ENCODE results near the gene FIZ1.
"Not testable (repeated sequence)": the region's sequence is repeated elsewhere in the genome, so short reads cannot be mapped to it uniquely, and the experiment has no call there.

The FIZ1 gene

DNA sequence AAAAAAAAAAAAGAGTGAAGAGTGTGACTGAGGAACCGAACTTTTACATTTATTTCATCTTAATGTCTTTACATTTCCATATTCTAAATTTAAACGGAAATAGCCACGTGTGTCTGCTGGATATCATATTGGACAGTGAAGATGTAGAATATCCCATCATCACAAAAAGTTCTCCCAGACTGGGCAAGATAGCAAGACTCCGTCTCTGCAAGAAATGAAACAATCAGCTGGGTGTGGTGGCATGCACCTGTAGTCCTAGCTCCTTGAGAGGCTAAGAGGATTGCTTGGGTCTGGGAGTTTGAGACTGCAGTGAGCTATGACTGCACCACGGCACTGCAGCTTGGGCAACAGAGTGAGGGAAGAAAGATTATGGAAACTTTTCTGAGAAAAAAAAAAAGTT, 22.6 kb downstream of the FIZ1 start:
- DNase-seq (ENCODE audit: low read depth in 2 of 2) = no peak

DNA sequence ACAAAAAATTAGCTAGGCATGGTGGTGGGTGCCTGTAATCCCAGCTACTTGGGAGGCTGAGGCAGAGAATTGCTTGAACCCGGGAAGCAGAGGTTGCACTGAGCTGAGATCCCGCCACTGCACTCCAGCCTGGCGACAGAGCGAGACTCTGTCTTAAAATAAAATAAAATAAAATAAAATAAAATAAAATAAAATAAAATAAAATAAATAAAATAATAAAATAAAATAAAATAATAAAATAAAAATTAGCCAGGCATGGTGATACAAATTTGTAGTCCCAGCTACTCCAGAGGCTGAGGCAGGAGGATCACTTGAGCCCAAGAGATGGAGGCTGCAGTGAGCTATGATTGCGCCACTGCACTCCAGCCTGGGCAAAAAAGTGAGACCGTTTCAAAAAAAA, 25.4 kb downstream of the FIZ1 start:
- DNase-seq (ENCODE audit: low read depth in 2 of 2) = not testable (repeated sequence)

DNA sequence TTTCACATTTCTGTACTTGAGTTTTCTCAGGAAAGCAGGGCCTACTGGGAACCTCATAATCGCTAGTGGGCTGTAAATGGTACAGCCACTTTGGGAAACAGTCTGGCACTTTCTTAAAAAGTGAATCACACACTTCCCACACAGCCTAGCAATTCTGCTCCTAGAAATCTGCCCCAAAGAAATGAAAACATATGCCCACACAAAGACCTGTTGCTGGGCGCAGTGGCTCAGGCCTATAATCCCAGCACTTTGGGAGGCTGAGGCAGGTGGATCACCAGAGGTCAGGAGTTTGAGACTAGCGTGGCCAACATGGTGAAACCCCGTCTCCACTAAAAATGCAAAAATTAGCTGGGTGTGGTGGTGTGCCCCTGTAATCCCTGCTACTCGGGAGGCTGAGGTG, 29.8 kb downstream of the FIZ1 start:
- DNase-seq (ENCODE audit: low read depth in 2 of 2) = not testable (repeated sequence)

DNA sequence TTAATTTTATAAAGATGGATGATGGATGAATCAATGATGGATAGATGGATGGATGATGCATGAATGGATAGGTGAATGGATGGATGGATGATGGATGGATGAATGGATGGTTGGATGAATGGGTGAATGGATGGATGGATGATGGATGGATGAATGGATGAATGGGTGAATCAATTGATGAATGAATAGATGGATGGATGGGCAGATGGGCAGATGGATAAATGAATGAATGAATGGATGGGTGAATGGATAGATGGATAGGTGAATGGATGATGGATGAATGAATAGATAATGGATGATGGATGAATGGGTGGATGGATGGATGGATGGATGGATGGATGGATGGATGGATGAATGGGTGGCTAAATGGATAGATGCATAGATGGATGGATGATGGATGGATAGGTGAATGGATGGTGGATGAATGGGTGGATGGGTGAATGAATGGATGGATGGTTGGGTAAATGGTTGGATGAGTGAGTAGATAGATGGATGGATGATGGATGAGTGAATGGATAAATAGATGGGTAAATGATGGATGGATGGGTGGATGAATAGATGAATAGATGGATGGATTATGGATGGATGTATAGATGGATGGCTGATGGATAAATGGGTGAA, 31.5 kb downstream of the FIZ1 start:
- no peak for DNase-seq (ENCODE audit: low read depth in 2 of 2)

DNA sequence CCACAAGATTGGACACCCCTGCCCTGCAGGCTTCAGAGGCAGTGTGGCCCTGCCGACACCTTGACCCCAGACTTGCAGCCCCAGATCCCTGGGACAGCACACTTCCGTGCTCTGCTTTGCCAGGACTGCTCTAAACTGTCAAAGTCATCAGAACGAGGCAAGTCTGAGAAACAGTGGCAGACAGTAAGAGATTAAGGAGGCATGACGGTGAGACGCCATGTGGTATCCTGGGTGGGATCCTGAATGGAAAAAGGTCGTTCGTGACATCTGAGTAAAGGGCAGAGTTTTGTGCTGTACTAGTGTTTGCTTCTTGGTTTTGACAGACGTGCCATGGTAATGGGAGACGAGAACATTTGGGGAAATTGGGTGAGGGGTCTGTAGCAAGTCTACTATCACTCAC, 32.5 kb downstream of the FIZ1 start:
- DNase-seq (ENCODE audit: low read depth in 2 of 2) = no peak

DNA sequence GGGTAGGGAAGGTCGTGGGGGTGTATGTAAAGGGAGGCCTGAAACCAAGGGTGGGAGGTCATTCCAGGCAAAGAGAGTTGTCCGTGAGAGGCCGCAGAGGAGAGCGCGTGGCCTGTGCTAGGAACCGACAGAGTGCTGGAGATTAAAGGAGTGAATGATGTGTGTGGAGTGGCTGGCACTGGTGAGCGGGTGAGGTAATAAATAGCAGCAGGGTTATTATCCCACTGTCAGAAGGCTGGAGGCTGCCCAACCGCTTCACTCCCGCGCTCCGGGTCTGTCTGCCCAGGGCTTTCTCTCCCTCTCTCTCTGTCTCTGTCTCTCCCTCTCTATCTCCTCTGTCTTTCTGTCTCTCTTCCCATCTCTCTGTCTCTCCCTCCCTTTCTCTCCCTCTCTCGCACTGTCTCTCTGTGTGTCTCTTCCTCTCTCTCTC, 36.0 kb downstream of the FIZ1 start:
- no peak for DNase-seq (ENCODE audit: low read depth in 2 of 2)

DNA sequence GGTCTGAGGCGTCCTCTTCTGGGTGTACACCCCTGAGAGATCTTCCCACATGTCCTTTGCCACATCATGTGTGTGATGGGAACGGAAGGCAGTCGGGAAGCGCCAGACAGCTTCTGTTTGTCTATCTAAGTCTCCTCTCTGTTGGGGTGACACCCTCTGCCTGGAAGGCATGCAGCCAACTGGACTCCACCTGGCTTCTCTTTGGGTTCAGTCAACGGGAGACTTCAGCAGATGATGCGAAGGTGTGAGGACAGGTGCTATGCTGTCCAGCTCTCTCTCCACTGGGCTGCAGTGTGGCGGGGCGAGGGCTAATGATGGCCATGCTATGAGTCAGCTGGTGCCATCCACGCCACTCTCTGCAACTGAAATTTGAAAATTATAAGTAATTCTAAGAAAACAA, 39.6 kb downstream of the FIZ1 start:
- DNase-seq (ENCODE audit: low read depth in 2 of 2) = no peak

DNA sequence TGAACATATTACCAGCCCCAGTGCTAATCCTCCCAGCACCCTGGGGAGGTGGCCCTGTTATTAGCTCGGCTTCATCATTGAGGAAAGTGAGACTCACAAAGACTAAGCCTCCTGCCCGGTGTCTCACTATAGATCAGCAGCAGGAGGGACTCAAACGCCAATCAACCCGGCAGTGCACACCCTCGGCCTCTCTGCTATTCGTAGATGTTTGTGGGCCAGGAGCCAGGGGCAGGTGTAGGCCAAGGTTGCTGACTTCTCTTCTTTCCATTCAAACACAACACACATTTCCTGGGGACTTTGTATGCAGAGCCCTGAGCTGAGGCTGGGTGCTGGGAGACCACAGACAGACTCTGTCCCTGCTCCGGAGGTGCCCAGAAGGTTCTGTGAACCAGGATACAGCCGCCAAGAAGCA, 44.6 kb downstream of the FIZ1 start:
- no peak for DNase-seq (ENCODE audit: low read depth in 2 of 2)

DNA sequence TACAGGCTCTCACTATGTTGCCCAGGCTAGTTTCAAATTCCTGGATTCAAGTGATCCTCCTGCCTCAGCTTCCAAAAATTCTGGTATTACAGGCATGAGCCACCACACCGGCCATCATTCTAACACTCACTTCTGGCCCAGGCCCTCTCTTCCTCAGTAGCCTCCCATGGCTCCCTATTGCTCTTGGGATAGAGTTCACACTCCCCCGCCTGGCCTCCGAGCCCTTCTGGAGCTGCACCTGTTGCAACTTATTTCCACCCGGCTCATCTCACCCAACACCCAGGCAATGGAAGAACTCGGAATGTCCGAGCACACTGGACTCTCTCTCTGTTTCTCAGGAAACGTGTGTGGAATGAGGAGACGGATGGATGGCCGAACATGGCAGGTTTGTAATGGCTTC, 45.0 kb downstream of the FIZ1 start:
- DNase-seq (ENCODE audit: low read depth in 2 of 2) = no peak

DNA sequence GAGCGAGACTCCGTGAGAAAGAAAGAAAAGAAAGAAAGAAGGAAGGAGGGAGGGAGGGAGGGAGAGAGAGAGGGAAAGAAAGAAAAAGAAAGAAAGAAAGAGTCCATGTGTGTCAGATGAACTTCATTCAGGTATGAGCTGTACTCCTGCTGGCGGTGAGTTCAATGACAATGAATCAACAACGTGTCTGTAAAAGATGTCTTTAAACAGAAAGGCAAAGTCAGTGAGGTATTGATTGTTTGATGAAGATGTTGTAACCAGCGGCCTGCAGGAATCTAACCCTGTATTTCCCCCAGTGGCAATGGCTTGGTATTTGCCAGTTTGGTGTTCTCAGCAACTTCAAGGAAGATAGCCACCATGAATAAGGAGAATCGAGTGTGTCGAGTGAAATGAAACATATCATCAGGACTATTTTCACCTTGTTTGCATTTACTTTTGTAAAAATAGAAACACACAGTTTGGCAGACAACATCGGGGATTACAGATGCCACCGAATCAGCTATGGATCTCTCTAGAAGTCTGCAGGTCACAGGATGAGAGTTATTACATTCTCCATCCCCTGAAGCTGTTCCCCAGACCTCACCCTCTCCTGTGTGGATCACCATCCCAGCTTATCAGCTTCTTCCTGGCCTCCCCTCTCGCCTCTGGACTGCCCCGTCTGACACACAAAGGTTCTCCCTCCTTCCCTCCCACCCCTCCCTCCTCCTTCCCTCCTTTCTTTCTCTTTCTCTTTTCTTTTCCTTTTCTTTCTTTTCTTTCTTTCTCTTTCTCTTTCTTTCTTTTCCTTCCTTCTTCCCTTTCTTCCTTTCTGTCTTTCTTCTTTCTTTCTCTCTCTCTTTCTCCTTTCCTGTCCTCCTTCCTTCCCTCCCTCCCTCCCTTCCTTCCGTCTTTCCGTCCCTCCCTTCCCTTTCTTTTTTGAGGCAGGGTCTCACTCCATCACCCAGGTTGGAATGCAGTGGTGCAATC, 45.8 kb downstream of the FIZ1 start:
- no peak for DNase-seq (ENCODE audit: low read depth in 2 of 2)

DNA sequence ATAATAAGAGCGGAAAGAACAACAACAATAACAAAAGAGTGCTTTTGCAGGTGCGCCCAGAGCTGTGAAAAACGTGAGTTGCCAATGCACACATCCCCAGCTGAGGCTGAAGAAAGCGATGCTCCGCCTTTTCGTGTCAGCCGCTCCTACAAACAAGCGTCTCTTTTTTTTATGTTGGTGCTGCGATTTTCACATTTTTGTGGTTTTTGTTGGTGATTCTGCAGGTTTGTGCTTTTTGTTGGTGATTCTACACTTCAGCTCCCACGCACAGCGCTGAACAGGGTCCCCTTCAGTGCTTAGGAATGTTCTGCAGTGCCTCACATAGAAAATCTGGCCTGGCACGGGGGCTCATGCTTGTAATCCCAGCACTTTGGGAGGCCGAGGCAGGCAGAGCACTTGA, 46.7 kb downstream of the FIZ1 start:
- no peak for DNase-seq (ENCODE audit: low read depth in 2 of 2)

DNA sequence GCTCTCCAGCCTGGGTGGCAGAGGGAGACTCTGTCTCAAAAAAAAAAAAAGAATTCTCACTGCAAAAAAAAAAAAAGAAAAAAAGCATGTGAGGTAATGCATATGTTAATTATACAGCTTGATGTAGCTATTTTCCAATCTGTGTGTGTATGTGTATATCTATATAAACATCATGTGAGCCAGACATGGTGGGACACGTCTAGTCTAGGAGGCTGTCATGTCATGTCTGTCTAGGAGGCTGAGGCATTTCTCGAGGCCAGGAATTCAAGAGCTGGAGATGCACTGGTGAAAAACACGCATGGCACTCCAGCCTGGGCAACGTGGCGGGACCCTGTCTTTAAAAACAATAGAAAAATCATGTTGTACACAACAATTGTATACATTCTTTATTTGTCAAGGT, 47.1 kb downstream of the FIZ1 start:
- DNase-seq (ENCODE audit: low read depth in 2 of 2) = no peak

DNA sequence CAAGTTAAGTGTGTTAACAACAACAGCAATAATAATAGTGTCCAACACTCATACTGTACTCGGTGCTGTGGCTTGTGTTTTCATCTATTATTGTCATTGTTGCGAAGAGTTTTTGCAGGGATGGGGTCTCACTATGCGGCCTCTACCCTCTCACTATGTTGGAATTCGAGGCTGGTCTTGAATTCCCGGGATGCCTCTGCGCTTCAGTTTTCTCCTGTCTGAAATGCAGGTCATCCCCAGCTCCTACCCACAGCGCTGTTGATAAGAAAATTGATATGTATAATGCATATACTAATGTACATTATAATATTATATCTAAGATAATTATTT, 49.0 kb downstream of the FIZ1 start:
- DNase-seq (ENCODE audit: low read depth in 2 of 2) = no peak

DNA sequence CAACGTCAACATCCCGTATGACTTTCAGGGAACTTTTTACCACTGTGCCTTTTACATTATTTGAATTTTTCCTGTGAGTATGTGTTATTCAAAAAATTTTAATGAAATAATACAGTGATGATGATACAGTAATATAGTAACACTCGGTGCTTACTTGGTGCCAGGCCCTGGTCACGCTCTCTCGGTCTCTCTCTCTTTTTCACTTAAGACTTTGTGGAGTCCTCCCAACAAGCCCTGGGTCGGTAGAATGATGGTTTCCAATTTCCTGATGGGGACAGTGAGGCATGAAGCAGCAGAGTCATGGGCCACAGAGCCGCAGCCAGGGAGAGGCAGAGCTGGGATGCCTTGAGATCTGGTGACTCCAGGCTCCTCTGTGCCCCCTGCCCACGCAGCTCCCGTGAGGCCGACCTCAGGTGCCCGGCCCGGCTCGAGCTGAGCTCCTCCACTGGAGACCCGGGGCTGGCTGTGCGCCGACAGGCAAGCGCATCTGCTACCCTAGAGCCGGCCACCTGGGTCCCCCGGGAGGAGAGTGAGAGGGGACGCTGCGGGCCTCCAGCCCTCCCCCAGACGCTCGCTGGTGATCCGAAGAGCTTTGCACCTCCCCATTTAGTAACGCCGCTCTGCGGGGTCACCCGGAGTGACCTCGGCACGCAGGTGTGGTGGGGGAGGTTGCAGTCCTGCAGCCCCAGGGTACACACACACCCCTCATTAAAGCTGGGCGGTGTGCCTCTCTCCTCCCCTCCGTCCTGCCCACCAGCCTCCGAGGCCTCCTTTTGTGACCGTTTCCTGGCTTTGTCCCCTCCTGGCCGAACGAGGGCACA, 49.6 kb downstream of the FIZ1 start:
- no peak for DNase-seq (ENCODE audit: low read depth in 2 of 2)

DNA sequence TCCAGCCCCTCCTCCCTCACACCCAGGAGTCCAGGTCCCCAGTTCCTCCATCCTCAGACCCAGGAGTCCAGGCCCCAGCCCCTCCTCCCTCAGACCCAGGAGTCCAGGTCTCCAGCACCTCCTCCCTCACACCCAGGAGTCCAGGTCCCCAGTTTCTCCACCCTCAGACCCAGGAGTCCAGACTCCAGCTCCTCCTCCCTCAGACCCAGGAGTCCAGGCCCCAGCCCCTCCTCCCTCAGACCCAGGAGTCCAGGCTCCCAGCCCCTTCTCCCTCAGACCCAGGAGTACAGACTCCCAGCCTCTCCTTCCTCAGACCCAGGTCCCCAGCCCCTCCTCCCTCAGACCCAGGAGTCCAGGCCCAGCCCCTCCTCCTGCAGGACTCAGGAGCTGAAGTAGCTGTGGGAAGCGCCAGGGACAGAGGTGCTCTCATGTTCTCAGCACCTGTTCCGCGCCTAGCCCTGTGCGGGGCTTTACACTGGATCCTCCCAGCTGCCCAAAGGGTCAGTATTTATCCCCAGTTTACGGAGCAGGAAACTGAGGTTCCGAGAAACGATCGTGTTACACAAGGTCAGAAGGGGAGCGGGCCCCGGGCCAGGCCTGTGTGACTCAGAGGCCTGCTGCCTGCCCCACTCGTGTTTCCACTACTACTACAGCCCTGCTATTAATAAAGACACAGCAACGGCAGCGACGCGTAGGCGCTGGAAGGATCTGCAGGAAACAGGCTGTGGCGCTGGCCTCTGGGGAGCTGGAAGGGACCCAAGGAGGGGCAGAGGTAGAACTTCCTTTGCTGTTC, 52.3 kb downstream of the FIZ1 start:
- DNase-seq (ENCODE audit: low read depth in 2 of 2) = no peak

DNA sequence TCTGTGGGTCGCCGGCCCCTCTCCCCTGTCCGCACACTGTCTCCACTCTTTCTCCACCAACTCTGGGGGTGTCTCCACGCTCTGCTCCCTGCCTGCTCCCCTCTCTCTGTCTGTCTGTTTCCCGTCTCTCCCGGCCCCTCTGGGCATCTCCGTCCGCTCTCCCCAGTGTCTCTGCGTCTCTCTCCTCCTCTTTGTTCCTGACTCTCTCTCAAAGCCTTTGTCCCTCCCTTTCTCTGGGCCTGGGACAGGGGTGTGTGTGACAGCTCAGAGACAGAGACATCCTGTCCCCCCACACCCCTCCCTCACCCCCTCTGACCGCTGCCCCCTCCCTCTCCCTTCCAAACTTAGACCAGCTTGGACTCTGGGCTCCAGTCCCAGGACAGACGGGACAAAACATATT, 53.3 kb downstream of the FIZ1 start:
- DNase-seq (ENCODE audit: low read depth in 2 of 2) = no peak

DNA sequence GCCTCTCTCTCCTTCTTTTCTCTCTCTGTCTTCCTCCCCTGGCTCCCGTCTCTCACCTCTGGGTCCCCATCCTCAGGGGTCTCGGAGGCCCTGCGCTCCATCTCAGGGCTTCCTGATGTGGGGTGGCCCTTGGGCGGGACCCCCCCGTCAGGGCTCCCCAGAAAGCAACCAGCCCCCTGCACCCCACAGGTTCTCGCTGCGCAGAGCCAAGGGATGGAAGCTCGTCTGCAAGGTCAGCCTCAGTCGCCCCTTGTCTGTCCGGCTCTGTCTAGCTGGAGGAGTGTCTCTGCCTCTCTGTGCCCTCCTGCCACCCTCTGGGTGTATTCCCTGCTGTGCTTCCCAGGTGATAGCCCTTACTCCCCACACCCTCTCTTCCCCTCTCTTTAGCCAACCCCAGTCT, 53.9 kb downstream of the FIZ1 start, which contains the start of gene SBK3:
Gene SBK3 (minus strand): TSS at position 101 of the 400 bp plus-strand sequence. CDS start 0 bp downstream, at position 101.
- DNase-seq (ENCODE audit: low read depth in 2 of 2) = no peak

DNA sequence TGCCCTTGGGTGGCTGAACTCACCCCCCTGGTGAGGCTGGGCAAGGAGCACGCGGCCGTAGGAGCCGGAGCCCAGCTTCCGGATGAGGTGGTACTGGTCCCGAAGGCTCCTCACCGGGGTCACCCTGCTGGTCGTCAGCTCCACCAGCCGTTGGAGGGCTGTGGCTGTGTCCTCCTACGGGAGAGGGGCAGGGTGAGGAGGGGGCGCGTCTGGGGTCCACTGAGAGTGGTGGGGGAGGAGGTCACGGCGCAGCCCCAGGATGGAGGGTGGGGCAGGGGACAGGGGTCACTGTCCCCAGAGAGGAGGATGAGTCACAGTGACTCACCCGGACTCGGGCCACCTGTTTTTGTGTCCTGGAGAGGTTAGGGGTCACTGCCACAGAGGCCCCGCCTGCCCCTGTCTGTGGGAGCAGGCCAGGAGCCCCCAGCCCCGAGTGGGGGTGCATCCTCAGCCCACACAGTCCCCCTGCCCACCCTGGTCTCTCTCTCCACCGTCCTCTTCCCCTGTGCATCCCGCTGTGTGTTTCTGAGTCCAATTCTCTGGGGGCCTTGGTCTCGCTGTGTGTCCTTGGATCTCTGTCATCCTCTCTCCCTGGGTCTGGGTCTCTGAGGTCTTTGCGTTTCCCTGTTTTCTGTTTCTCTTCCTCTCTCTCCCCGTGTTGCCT, 54.4 kb downstream of the FIZ1 start:
- DNase-seq (ENCODE audit: low read depth in 2 of 2) = no peak

DNA sequence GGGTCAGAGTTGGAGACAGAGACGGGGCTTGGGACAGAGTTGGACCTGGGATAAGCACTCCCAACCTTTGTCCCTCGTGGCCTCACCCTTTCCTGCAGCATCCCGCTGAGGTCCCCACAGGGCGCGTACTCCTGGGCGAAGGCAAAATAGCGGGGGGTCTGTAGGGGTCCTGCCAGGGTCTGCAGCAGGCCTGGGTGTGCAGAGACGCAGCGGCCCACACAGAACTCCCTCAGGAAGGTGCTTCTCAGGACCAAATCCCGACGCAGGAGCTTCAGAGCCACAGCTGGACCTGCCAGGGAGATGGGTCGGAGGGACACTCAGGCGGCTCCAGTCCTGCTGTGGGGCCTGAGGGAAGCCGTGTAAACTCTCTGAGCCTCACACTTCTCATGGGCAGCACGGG, 55.3 kb downstream of the FIZ1 start:
- no peak for DNase-seq (ENCODE audit: low read depth in 2 of 2)

DNA sequence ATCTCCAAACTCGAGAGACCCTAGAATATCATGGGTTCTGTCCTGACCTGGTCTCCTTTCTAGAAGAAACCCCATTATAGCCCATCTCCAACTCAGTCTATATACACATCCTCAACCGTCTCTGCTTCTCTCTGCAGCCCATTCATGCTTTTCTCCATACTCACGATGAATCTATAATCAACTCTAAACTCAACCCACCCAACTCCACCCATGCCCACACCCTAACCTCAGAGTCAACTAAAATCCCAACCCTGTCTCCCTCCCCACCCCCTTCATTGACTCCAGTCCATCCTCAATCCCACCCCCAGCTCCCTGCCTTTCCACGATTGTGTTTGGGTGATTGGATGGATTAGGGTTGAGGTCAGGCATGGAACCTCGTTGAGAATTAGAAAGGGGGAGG, 55.8 kb downstream of the FIZ1 start:
- DNase-seq (ENCODE audit: low read depth in 2 of 2) = no peak

DNA sequence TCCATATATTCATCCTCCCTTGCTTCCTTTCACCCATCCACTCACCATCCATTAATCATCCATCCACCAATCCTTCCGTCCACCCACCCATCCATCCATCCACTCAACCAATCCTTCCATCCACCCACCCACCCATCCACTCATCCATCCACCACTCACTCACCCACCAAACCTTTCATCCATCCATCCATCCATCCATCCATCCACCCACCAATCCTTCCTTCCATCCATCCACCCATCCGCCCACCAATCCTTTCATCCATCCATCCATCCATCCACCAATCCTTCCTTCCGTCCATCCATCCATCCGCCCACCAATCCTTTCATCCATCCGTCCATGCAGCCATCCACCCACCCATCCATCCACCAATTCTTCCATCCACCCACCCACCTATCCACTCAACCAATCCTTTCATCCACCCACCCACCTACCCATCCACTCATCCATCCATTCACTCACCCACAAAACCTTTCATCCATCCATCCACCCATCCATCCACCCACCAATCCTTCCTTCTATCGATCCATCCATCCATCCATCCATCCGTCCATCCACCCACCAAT, 56.9 kb downstream of the FIZ1 start:
- DNase-seq (ENCODE audit: low read depth in 2 of 2) = no peak

Data from stimulated activated CD4-positive, alpha-beta T cell treated with anti-CD3 and anti-CD28 coated beads, Interleukin-15, amount 100 ng/mL, for 48 hours (primary cell).